Endodermal cell (in vitro differentiated cells): Measurements from ENCODE around the gene PVALB. TPM values are rescaled to one million over a fixed set of nuclear protein-coding genes. Genes with fewer than 3 reads are reported as not detected.

Source experiments
- DNase-seq: peaks from one replicate; pipeline ENCODE4 v3.0.0-alpha.2; 2017
- H3K27ac ChIP-seq: 2 replicates; pipeline ENCODE4 v1.5.1; 2013; ENCODE audit warnings: mild to moderate bottlenecking, low read depth, low read length, moderate library complexity
- H3K27me3 ChIP-seq: 2 replicates; pipeline ENCODE4 v1.6.1; 2013; ENCODE audit warnings: mild to moderate bottlenecking, low read length, moderate library complexity; ENCODE audit not compliant: insufficient read depth, control insufficient read depth, poor library complexity, severe bottlenecking
- H3K36me3 ChIP-seq: 2 replicates; pipeline ENCODE4 v1.7.0; 2013; ENCODE audit warnings: mild to moderate bottlenecking, low read length, moderate library complexity; ENCODE audit not compliant: control insufficient read depth, insufficient read depth
- H3K4me1 ChIP-seq: one replicate; pipeline ENCODE4 v1.7.0; 2013; ENCODE audit warnings: low read length; ENCODE audit not compliant: control insufficient read depth, insufficient read depth
- H3K4me3 ChIP-seq: 2 replicates; pipeline ENCODE4 v1.5.1; 2013; ENCODE audit warnings: mild to moderate bottlenecking, low read length, moderate library complexity
- H3K9ac ChIP-seq: 2 replicates; pipeline ENCODE4 v1.6.1; 2013; ENCODE audit warnings: mild to moderate bottlenecking, low read length, moderate library complexity; ENCODE audit not compliant: poor library complexity, severe bottlenecking; ENCODE audit errors: extremely low read depth
- H3K9me3 ChIP-seq: 2 replicates; pipeline ENCODE4 v1.6.1; 2013; ENCODE audit warnings: mild to moderate bottlenecking, low read length, moderate library complexity; ENCODE audit not compliant: control insufficient read depth
- H3K27ac Mint-ChIP-seq: 2 replicates; pipeline ENCODE4 v1.8.0; 2020; ENCODE audit warnings: mixed read lengths
- H3K27me3 Mint-ChIP-seq: 2 replicates; pipeline ENCODE4 v1.8.0; 2021; ENCODE audit warnings: mild to moderate bottlenecking, mixed read lengths; ENCODE audit not compliant: insufficient read depth
- H3K36me3 Mint-ChIP-seq: 2 replicates; pipeline ENCODE4 v1.8.0; 2020; ENCODE audit warnings: low read depth, mixed read lengths
- H3K4me1 Mint-ChIP-seq: 2 replicates; pipeline ENCODE4 v1.8.0; 2020; ENCODE audit warnings: mixed read lengths
- H3K4me3 Mint-ChIP-seq: 2 replicates; pipeline ENCODE4 v1.8.0; 2020; ENCODE audit warnings: mild to moderate bottlenecking, moderate library complexity, mixed read lengths
- H3K9me3 Mint-ChIP-seq: 2 replicates; pipeline ENCODE4 v1.8.0; 2020; ENCODE audit warnings: mild to moderate bottlenecking, mixed read lengths
- CTCF ChIP-seq: fragments of 200-600 bp; sonication (generic); conservative IDR thresholded peaks from 2 replicates; pipeline ENCODE4 v1.5.0; 2021; ENCODE audit warnings: antibody characterized with exemption, mild to moderate bottlenecking
- WGBS, 2 experiments: methylation state at CpG; one replicate each; pipeline versions ENCODE4 v1.1.5 to v1.1.7; 2013; ENCODE audit warnings: missing lambda C conversion rate in 2 of 2, mixed read lengths in 1 of 2; ENCODE audit not compliant: insufficient coverage in 1 of 2, insufficient read length in 1 of 2; 5-methylcytosine and 5-hydroxymethylcytosine counted together
- total RNA-seq, 2 donors: library from RNA; stranded (reverse); fragmentation: NEBNext Ultra II Directional in 1 of 2; extraction: Animal tissue kit (Norgen Biotek cat#: 25700) in 1 of 2; gene quantifications; 2 replicates in 1 of 2; 3 replicates in 1 of 2; pipeline ENCODE4 v1.2.1, GENCODE V29; 2021

The PVALB gene
- total RNA-seq, 2 donors from 2014 or later: not detected

- H3K27me3 Mint-ChIP-seq: peaks cover 64% of the 10 kb centered on the region
- no peak for TF ChIP-seq CTCF
- peaks cover 4% of the 10 kb centered on the region for H3K4me1 Mint-ChIP-seq
- H3K9me3 Mint-ChIP-seq: no peaks in the 10 kb centered on the region
- H3K36me3 Mint-ChIP-seq: no peaks in the 10 kb centered on the region
- Histone ChIP-seq H3K4me1 (no peaks in the 10 kb centered on the region), H3K9ac (no peak overlapping the region), H3K9me3 (no peaks in the 10 kb centered on the region), H3K27me3 (peaks cover 72% of the 10 kb centered on the region), H3K4me3 (no peak overlapping the region), H3K36me3 (no peaks in the 10 kb centered on the region), H3K27ac (no peak overlapping the region)
- 51 to 86% methylated on average over 3 to 10 of the region's 10 CpGs for WGBS, 2 experiments
- DNase-seq: no peak
- H3K27ac Mint-ChIP-seq: no peak overlapping the region
- H3K4me3 Mint-ChIP-seq: no peak overlapping the region
Observed at GRCh38 chr22:36814801-36815200, 2.0 kb downstream of the PVALB start.

GRCh38 chr22:36811094-36811800 lies 5.6 kb downstream of the PVALB start:
- Histone ChIP-seq H3K9ac (no peak overlapping the region), H3K4me1 (no peaks in the 10 kb centered on the region), H3K9me3 (no peaks in the 10 kb centered on the region), H3K36me3 (no peaks in the 10 kb centered on the region), H3K4me3 (no peak overlapping the region), H3K27ac (no peak overlapping the region), H3K27me3 (peaks cover 37% of the 10 kb centered on the region)
- Mint-ChIP-seq H3K27ac (no peak overlapping the region), H3K4me3 (no peak overlapping the region), H3K9me3 (no peaks in the 10 kb centered on the region), H3K4me1 (peaks cover 16% of the 10 kb centered on the region), H3K36me3 (no peaks in the 10 kb centered on the region), H3K27me3 (peaks cover 30% of the 10 kb centered on the region)
- no peak for DNase-seq
- 89% methylated on average over 3 of the region's 3 CpGs; no CpG with 5 or more reads in 1 of the 2 experiments for WGBS, 2 experiments
- TF ChIP-seq CTCF: no peak

GRCh38 chr22:36809351-36809750 lies 7.5 kb downstream of the PVALB start:
- H3K4me3 Mint-ChIP-seq: no peak overlapping the region
- peaks cover 13% of the 10 kb centered on the region for H3K27me3 Mint-ChIP-seq
- peaks cover 16% of the 10 kb centered on the region for H3K4me1 Mint-ChIP-seq
- no peak for DNase-seq
- no peak overlapping the region for H3K27ac ChIP-seq
- no peak for TF ChIP-seq CTCF
- H3K9me3 ChIP-seq: no peaks in the 10 kb centered on the region
- 95 to 100% methylated on average over 4 to 6 of the region's 6 CpGs for WGBS, 2 experiments
- no peak overlapping the region for H3K27ac Mint-ChIP-seq
- H3K4me3 ChIP-seq: no peak overlapping the region
- H3K9ac ChIP-seq: no peak overlapping the region
- no peaks in the 10 kb centered on the region for H3K36me3 ChIP-seq
- H3K27me3 ChIP-seq: peaks cover 18% of the 10 kb centered on the region
- no peaks in the 10 kb centered on the region for H3K9me3 Mint-ChIP-seq
- no peaks in the 10 kb centered on the region for H3K36me3 Mint-ChIP-seq
- H3K4me1 ChIP-seq: no peaks in the 10 kb centered on the region
